ENCODE data around the gene PTAR1. TPM values are rescaled to one million over a fixed set of nuclear protein-coding genes. Genes with fewer than 3 reads are reported as not detected.

The PTAR1 gene
- polyA plus RNA-seq, 1 donor from 2014 or later: 17.7 TPM

- no peaks in the 10 kb centered on the region for H4K20me1 ChIP-seq (ENCODE audit: insufficient read depth)
- H3K4me3 ChIP-seq (ENCODE audit: low read length): peak overlapping the region; percentile 95
- no peaks in the 10 kb centered on the region for H3F3A ChIP-seq (ENCODE audit: insufficient read depth, low read length, poor library complexity, severe bottlenecking)
- H3K27me3 ChIP-seq (ENCODE audit: insufficient read depth, low read depth, low read length): no peaks in the 10 kb centered on the region
- H3K4me2 ChIP-seq (ENCODE audit: low read length): peak overlapping the region; percentile 81
- H3K79me2 ChIP-seq (replicated peaks; ENCODE audit: insufficient read depth, low read length): peaks cover 29% of the 10 kb centered on the region
- TF ChIP-seq EP300 (conservative IDR thresholded peaks at IDR 0.05; ENCODE audit: poor library complexity, severe bottlenecking): no peak
- TF ChIP-seq POLR2AphosphoS5 (IDR thresholded peaks at IDR 0.05): no peak
- no peak for TF ChIP-seq SMC3 (conservative IDR thresholded peaks at IDR 0.05; ENCODE audit: poor library complexity)
- TF ChIP-seq REST (IDR thresholded peaks at IDR 0.05; ENCODE audit: borderline replicate concordance): no peak
- no peak for TF ChIP-seq TAF1 (IDR thresholded peaks at IDR 0.05; ENCODE audit: low read depth)
- no peak for TF ChIP-seq CTCF (IDR thresholded peaks at IDR 0.05; ENCODE audit: poor library complexity, severe bottlenecking)
- TF ChIP-seq EZH2 (IDR thresholded peaks at IDR 0.05; ENCODE audit: borderline replicate concordance, insufficient read depth, low read length, poor library complexity, severe bottlenecking): no peak
- no peak for TF ChIP-seq MXI1 (conservative IDR thresholded peaks at IDR 0.05; ENCODE audit: poor library complexity, severe bottlenecking)
- H3K27ac ChIP-seq (ENCODE audit: low read length): no peak overlapping the region
- H3K9me3 ChIP-seq (ENCODE audit: low read length): no peaks in the 10 kb centered on the region
- H3K9ac ChIP-seq (ENCODE audit: low read length): peak overlapping the region; percentile 72
- peak overlapping the region; percentile 69 for H2AFZ ChIP-seq (ENCODE audit: low read depth, low read length)
- H3K9me2 ChIP-seq (ENCODE audit: insufficient read depth, low read length): no peaks in the 10 kb centered on the region
- no peaks in the 10 kb centered on the region for H3K36me3 ChIP-seq (ENCODE audit: insufficient read depth, low read length)
Measured at GRCh38 chr9:69759021-69759420, 790 bp downstream of the PTAR1 start.

- no peak overlapping the region for H3K4me2 ChIP-seq (ENCODE audit: low read length)
- H3K4me3 ChIP-seq (ENCODE audit: low read length): peak overlapping the region; percentile 42
- no peaks in the 10 kb centered on the region for H3K27me3 ChIP-seq (ENCODE audit: insufficient read depth, low read depth, low read length)
- TF ChIP-seq POLR2AphosphoS5 (IDR thresholded peaks at IDR 0.05) (no peak), RAD21 (conservative IDR thresholded peaks at IDR 0.05) (no peak), EP300 (conservative IDR thresholded peaks at IDR 0.05; ENCODE audit: poor library complexity, severe bottlenecking) (no peak), TAF1 (IDR thresholded peaks at IDR 0.05; ENCODE audit: low read depth) (no peak), CTCF (IDR thresholded peaks at IDR 0.05; ENCODE audit: poor library complexity, severe bottlenecking) (no peak), MXI1 (conservative IDR thresholded peaks at IDR 0.05; ENCODE audit: poor library complexity, severe bottlenecking) (no peak), REST (IDR thresholded peaks at IDR 0.05; ENCODE audit: borderline replicate concordance) (no peak), SMC3 (conservative IDR thresholded peaks at IDR 0.05; ENCODE audit: poor library complexity) (no peak), EZH2 (IDR thresholded peaks at IDR 0.05; ENCODE audit: borderline replicate concordance, insufficient read depth, low read length, poor library complexity, severe bottlenecking) (no peak)
- H3K27ac ChIP-seq (ENCODE audit: low read length): no peak overlapping the region
- no peaks in the 10 kb centered on the region for H3F3A ChIP-seq (ENCODE audit: insufficient read depth, low read length, poor library complexity, severe bottlenecking)
- no peaks in the 10 kb centered on the region for H4K20me1 ChIP-seq (ENCODE audit: insufficient read depth)
- peaks cover 30% of the 10 kb centered on the region for H3K79me2 ChIP-seq (replicated peaks; ENCODE audit: insufficient read depth, low read length)
- H3K9me2 ChIP-seq (ENCODE audit: insufficient read depth, low read length): no peaks in the 10 kb centered on the region
- H3K9ac ChIP-seq (ENCODE audit: low read length): no peak overlapping the region
- H3K9me3 ChIP-seq (ENCODE audit: low read length): no peaks in the 10 kb centered on the region
- no peak overlapping the region for H2AFZ ChIP-seq (ENCODE audit: low read depth, low read length)
- H3K36me3 ChIP-seq (ENCODE audit: insufficient read depth, low read length): no peaks in the 10 kb centered on the region
Measured at GRCh38 chr9:69757996-69758675, 1.7 kb downstream of the PTAR1 start.
